T-helper 2 cell treated with Interferon-gamma antibody and Interleukin-4, amounts not matched to agents 5 μg/mL and 100 μg/mL, for 36 hours (primary cell): ENCODE results near the gene WNT2B.

ENCODE experiments used
- DNase-seq: peaks from one replicate; pipeline ENCODE4 v3.0.0; 2021; ENCODE audit warnings: low spot score
- H3K27ac Mint-ChIP-seq: one replicate; pipeline ENCODE4 v1.8.0; 2021; ENCODE audit warnings: mild to moderate bottlenecking, mixed read lengths
- H3K27me3 Mint-ChIP-seq: one replicate; pipeline ENCODE4 v1.8.0; 2021; ENCODE audit warnings: low read depth, mixed read lengths
- H3K36me3 Mint-ChIP-seq: one replicate; pipeline ENCODE4 v1.8.0; 2021; ENCODE audit warnings: low read depth, mixed read lengths
- H3K4me1 Mint-ChIP-seq: one replicate; pipeline ENCODE4 v1.8.0; 2021; ENCODE audit warnings: low read depth, mixed read lengths
- H3K4me3 Mint-ChIP-seq: one replicate; pipeline ENCODE4 v1.8.0; 2022; ENCODE audit warnings: mild to moderate bottlenecking, moderate library complexity, mixed read lengths
- H3K9me3 Mint-ChIP-seq: one replicate; pipeline ENCODE4 v1.8.0; 2021; ENCODE audit warnings: mixed read lengths

The WNT2B gene

DNA sequence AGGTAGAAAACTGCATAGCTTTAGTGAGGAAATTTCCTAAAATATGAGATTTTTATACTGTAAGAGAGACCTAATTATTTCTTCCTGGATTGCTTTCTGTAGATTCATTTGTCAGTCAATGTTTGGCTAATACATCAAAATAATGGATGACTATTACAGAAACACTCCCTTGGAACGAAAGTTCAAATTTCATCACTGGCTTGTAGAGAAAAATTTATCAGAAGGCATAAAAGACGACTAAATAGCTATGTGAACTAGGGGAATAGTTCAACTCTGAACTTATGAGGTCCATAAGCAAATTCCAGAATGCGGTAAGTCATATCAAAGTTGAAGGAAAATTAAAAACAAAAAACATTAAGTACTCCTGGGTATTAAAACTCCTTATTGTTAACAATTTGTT is 36.0 kb downstream of the WNT2B start:
- no peak for DNase-seq
- Mint-ChIP-seq H3K27ac (no peak overlapping the region), H3K4me3 (no peak overlapping the region), H3K4me1 (no peaks in the 10 kb centered on the region), H3K36me3 (no peaks in the 10 kb centered on the region), H3K9me3 (no peaks in the 10 kb centered on the region), H3K27me3 (no peaks in the 10 kb centered on the region)

DNA sequence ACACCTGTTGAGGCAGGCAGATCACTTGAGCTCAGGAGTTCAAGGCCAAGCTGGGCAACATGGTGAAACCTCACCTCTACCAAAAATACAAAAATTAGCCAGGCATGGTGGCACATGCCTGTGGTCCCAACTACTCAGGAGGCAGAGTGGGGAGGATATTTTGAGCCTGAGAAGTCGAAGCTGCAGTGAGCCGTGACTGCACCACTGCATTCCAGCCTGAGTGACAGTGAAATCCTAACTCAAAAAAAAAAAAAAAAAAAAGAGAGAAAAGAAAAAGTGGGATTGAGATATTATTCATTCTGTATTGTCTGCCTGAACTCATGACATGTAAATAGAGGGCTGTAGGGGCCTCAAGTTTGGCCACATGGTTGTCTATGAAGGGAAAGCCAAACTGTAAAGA is 37.3 kb downstream of the WNT2B start:
- no peaks in the 10 kb centered on the region for H3K4me1 Mint-ChIP-seq
- H3K27ac Mint-ChIP-seq: no peak overlapping the region
- no peak for DNase-seq
- H3K4me3 Mint-ChIP-seq: no peak overlapping the region
- no peaks in the 10 kb centered on the region for H3K36me3 Mint-ChIP-seq
- no peaks in the 10 kb centered on the region for H3K9me3 Mint-ChIP-seq
- H3K27me3 Mint-ChIP-seq: no peaks in the 10 kb centered on the region

DNA sequence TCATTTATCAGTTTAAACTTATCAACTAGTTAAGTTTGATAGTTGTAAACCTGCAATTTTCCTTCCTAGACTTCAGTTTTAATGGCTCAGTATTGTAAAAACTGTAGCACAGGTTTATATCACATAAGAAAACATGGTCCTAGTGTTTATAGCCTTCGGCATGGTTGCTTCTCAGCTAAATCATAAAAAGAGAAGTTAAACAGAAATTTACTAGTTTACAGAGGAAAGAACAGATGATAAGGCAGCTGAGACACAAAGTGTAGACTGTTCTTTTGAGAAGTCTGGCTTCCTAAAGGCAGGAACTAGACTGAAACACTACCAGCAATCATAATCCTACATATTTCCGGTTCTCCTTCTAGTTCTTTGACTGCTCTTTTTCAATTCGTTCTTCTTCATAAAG is 39.8 kb downstream of the WNT2B start:
- Mint-ChIP-seq H3K9me3 (no peaks in the 10 kb centered on the region), H3K4me3 (no peak overlapping the region), H3K27me3 (no peaks in the 10 kb centered on the region), H3K4me1 (no peaks in the 10 kb centered on the region), H3K27ac (no peak overlapping the region), H3K36me3 (peaks cover 2% of the 10 kb centered on the region)
- DNase-seq: no peak

DNA sequence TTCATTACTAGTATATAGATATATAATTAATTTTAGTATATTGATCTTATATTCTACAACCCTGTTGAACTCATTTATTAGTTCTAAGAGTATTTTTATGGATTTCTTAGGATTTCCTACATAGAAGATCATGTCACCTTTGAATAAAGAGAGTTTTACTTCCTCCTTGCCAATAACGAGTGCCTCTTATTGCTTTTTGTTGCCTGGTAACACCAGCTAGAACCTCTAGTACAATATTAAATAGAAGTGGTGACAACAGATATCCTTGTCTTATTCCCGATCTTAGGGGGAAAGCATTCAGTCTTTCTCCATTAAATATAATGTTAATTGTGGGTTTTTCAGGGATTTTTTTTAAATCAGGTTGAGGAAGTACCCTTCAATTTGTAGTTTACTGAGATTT is 40.8 kb downstream of the WNT2B start:
- DNase-seq: no peak
- H3K9me3 Mint-ChIP-seq: no peaks in the 10 kb centered on the region
- no peak overlapping the region for H3K27ac Mint-ChIP-seq
- H3K4me1 Mint-ChIP-seq: no peaks in the 10 kb centered on the region
- no peak overlapping the region for H3K4me3 Mint-ChIP-seq
- H3K36me3 Mint-ChIP-seq: peaks cover 2% of the 10 kb centered on the region
- H3K27me3 Mint-ChIP-seq: no peaks in the 10 kb centered on the region

DNA sequence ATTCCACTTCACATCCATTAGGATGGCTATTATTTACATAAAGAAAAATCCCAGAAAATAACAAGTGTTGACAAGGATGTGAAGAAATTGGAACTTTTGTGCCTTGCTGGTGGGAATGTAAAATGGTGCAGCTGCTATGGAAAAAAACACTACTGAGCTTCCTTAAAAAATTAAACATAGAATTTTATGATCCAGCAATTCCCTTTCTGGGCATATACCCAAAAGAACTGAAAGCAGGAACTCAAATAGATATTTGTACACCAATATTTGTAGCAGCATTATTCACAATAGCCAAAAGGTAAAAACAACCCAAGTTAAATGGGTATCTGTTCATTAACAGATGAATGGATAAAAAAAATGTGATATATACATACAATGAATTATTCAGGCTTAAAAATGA is 45.6 kb downstream of the WNT2B start:
- Mint-ChIP-seq H3K9me3 (no peaks in the 10 kb centered on the region), H3K27me3 (no peaks in the 10 kb centered on the region), H3K4me3 (no peak overlapping the region), H3K36me3 (peaks cover 3% of the 10 kb centered on the region), H3K27ac (no peak overlapping the region), H3K4me1 (peaks cover 5% of the 10 kb centered on the region)
- no peak for DNase-seq

DNA sequence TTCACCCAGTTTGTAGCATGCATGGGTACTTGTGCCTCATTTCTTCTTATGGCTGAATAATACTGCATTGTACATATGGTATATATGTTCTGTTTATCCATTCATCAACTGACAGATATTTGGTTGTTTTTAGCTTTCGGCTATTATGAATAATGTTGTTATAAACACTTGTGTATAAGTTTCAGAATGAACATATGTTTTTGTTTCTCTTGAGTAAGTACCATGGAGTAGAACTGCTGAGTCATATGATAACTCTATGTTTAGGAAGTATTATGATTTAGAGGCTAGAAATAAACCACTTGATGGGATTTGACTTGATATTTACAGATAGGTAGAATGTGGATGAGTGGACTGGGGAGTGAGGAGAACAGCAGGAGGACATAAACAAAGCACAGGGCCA is 48.6 kb downstream of the WNT2B start:
- H3K9me3 Mint-ChIP-seq: no peaks in the 10 kb centered on the region
- H3K36me3 Mint-ChIP-seq: peaks cover 3% of the 10 kb centered on the region
- DNase-seq: no peak
- peaks cover 5% of the 10 kb centered on the region for H3K4me1 Mint-ChIP-seq
- no peak overlapping the region for H3K4me3 Mint-ChIP-seq
- H3K27me3 Mint-ChIP-seq: no peaks in the 10 kb centered on the region
- H3K27ac Mint-ChIP-seq: no peak overlapping the region

DNA sequence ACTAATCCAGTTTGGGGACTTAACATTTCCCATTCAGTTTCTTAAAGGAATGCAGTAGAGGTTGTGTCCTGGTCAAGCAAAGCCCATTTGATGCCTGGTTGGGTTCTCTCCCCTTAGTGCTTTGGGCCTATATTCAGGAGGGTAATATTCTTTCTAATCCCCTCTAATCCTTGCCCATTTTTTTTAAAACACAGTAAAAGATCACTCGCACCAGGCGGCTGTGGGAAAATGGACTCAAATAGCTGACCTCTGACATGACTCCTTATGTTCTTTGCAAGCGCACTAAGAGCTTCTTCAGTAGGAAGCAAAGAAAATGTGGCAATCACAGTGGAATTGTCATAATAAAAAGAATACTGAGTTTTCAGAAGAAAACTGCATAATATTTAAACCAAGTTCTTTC is 49.9 kb downstream of the WNT2B start:
- Mint-ChIP-seq H3K4me1 (peaks cover 5% of the 10 kb centered on the region), H3K27me3 (no peaks in the 10 kb centered on the region), H3K36me3 (peaks cover 1% of the 10 kb centered on the region), H3K4me3 (no peak overlapping the region), H3K9me3 (no peaks in the 10 kb centered on the region), H3K27ac (no peak overlapping the region)
- no peak for DNase-seq

DNA sequence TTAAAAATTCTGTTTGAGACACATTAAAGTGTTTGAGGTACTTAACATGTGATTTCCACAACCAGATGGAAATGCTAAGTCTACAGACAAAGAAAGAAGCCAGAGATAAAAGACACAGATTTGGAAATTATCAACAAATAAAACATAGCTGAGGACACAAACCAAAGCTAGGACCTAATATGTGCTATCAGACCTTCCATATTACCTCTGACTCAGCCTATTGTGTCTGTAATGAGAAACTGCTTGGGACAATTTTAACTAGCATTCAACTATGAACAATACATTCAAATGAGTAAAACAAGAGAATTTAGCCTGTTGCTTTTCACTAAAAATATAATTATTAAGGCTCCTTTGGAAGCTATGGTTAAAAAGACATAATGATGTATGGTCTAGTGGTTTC is 54.6 kb downstream of the WNT2B start:
- H3K36me3 Mint-ChIP-seq: peaks cover 3% of the 10 kb centered on the region
- no peaks in the 10 kb centered on the region for H3K27me3 Mint-ChIP-seq
- no peaks in the 10 kb centered on the region for H3K9me3 Mint-ChIP-seq
- no peak overlapping the region for H3K27ac Mint-ChIP-seq
- H3K4me3 Mint-ChIP-seq: no peak overlapping the region
- no peaks in the 10 kb centered on the region for H3K4me1 Mint-ChIP-seq
- no peak for DNase-seq

DNA sequence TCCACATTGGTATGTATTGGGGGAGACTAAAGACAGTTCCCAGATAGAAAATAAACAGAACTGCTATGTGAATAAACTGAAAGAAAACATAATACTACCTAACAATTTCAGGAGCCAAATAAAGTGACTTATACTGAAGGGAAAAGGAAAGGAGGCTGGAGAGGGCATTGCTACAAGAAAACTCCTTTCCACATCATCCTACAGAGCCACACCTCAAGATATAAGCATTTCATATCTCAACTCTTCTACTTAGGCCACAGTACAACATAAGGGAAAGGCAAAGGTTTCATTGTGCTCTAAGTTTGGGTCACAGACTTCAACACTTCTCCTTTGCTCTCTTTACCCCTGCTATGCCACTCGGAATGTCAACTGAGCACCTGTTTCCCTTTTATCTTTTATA is 55.3 kb downstream of the WNT2B start:
- Mint-ChIP-seq H3K4me1 (no peaks in the 10 kb centered on the region), H3K27ac (no peak overlapping the region), H3K9me3 (no peaks in the 10 kb centered on the region), H3K36me3 (peaks cover 3% of the 10 kb centered on the region), H3K27me3 (no peaks in the 10 kb centered on the region), H3K4me3 (no peak overlapping the region)
- no peak for DNase-seq

DNA sequence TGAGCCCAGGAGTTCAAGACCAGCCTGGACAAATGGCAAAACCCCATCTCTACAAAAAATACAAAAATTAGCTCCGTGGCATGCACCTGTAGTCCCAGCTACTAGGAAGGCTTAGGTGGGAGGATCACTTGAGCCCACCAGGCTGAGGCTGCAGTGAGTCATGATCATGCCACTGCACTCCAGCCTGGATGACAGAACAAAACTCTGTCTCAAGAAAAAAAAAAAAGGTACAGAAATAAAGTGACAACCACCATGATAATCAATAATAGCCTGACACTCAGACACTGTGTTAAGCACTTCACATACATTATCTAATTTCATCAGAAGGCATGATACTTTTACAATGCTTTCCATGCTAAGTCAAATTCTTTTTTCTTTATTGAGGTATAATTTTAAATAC is 57.0 kb downstream of the WNT2B start:
- Mint-ChIP-seq H3K9me3 (no peaks in the 10 kb centered on the region), H3K4me3 (no peak overlapping the region)

DNA sequence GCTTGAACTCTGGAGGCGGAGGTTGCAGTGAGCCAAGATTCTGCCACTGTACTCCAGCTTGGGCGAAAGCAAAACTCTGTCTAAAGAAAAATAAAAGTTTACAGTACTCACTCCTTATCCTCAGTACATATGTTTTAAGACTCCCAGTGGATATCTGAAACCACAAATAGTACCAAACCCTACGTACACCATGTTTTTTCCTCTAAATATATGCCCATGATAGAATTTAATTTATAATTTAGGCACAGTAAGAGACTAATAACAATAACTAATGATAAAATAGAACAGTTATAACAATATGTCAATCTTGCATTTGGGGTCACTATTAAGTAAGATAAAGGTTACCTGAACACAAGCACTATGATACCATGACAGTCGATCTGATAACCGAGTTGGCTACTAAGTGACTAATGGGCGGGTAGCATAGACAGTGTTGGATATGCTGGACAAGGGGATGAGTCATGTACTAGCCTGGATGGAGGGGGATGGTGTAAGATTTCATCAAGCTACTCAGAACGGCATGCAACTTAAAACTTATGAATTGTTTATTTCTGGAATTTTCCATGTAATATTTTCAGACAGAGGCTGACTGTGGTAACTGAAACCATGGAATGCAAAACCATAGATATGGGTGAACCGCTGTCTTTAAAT is 66.5 kb downstream of the WNT2B start:
- Mint-ChIP-seq H3K4me1 (peaks cover 1% of the 10 kb centered on the region), H3K4me3 (no peak overlapping the region), H3K36me3 (peaks cover 18% of the 10 kb centered on the region)

More for the DNA sequence above, 57.0 kb downstream of the WNT2B start:
- no peak for DNase-seq
- Mint-ChIP-seq H3K36me3 (peaks cover 3% of the 10 kb centered on the region), H3K4me1 (peaks cover 1% of the 10 kb centered on the region), H3K27me3 (no peaks in the 10 kb centered on the region), H3K27ac (no peak overlapping the region)

DNA sequence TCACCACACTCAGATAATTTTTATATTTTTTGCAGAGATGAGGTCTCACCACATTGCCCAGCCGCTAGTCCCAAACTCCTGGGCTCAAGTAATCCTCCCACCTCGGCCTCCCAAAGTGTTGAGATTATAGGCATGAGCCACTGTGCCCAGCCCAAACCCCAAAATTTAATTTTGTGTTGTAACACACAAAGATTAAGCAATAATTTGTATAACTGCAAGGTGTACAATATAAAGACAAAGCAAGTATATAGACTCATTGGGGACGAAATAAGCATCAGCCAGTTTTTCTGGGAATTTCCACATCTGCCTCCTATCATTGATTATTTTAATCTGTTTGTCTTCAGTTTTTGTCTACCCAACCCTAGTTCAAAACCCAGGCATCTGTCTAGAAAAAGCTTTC is 67.5 kb downstream of the WNT2B start:
- peaks cover 18% of the 10 kb centered on the region for H3K36me3 Mint-ChIP-seq
- no peaks in the 10 kb centered on the region for H3K9me3 Mint-ChIP-seq
- no peak for DNase-seq
- no peaks in the 10 kb centered on the region for H3K27me3 Mint-ChIP-seq
- H3K4me3 Mint-ChIP-seq: no peak overlapping the region
- H3K4me1 Mint-ChIP-seq: peaks cover 1% of the 10 kb centered on the region
- no peak overlapping the region for H3K27ac Mint-ChIP-seq

More for the DNA sequence above, 66.5 kb downstream of the WNT2B start:
- H3K27me3 Mint-ChIP-seq: no peaks in the 10 kb centered on the region
- no peak overlapping the region for H3K27ac Mint-ChIP-seq
- DNase-seq: no peak
- H3K9me3 Mint-ChIP-seq: no peaks in the 10 kb centered on the region
